OCI-LY7 (cell line): ENCODE results near the gene FRG2. TPM values are rescaled to one million over a fixed set of nuclear protein-coding genes. Genes with fewer than 3 reads are reported as not detected.
"Not testable (repeated sequence)": the region's sequence is repeated elsewhere in the genome, so short reads cannot be mapped to it uniquely, and the experiment has no call there.

ENCODE experiments used
- BruUV-seq: library from RNA; stranded (reverse); fragments of 400-500 nt; replicated peaks from 2 replicates; lab custom pipeline; 2021; lab: Mats Ljungman, UMichigan
- CTCF ChIA-PET: fragments of 300-600 bp; sonication (Branson Sonifier 250); formaldehyde crosslinking; loops from one replicate; lab custom pipeline; 2022; ENCODE audit warnings: antibody characterized with exemption; ENCODE audit not compliant: unreplicated experiment; lab: Charles Lee
- POLR2A ChIA-PET: fragments of 300-600 bp; sonication (Branson Sonifier 250); formaldehyde crosslinking; loops from one replicate; lab custom pipeline; 2022; ENCODE audit warnings: antibody characterized with exemption; lab: Charles Lee
- DNase-seq: peaks from one replicate; pipeline ENCODE4 v3.0.0-alpha.2; 2015; ENCODE audit warnings: low spot score
- H2AFZ ChIP-seq: fragments of 200-600 bp; sonication (generic), shearing (Covaris generic); 2 replicates; pipeline ENCODE4 v1.6.1; 2014; ENCODE audit warnings: mild to moderate bottlenecking, antibody characterized with exemption, low read length, moderate library complexity
- H3K27ac ChIP-seq: fragments of 200-600 bp; sonication (generic); 2 replicates; pipeline ENCODE4 v1.5.1; 2014; ENCODE audit warnings: mixed run types, low read depth, mild to moderate bottlenecking, moderate library complexity, low read length, inconsistent platforms; ENCODE audit not compliant: poor library complexity, severe bottlenecking
- H3K36me3 ChIP-seq: fragments of 200-600 bp; sonication (generic); 2 replicates; pipeline ENCODE4 v1.6.1; 2014; ENCODE audit warnings: mild to moderate bottlenecking, antibody characterized with exemption, low read length, moderate library complexity, mixed read lengths; ENCODE audit not compliant: insufficient read depth
- H3K4me1 ChIP-seq: fragments of 200-600 bp; sonication (generic); 2 replicates; pipeline ENCODE4 v1.5.1; 2014; ENCODE audit warnings: mild to moderate bottlenecking, low read length; ENCODE audit not compliant: insufficient read depth, poor library complexity, severe bottlenecking
- H3K4me2 ChIP-seq: fragments of 200-600 bp; sonication (generic); 2 replicates; pipeline ENCODE4 v1.6.1; 2014; ENCODE audit warnings: mild to moderate bottlenecking, low read length
- H3K4me3 ChIP-seq: fragments of 200-600 bp; sonication (generic); 2 replicates; pipeline ENCODE4 v1.5.1; 2014; ENCODE audit warnings: mild to moderate bottlenecking, low read depth, low read length; ENCODE audit not compliant: poor library complexity, severe bottlenecking
- H3K79me2 ChIP-seq: fragments of 200-600 bp; sonication (generic); 2 replicates; pipeline ENCODE4 v1.6.1; 2016; ENCODE audit warnings: low read depth, mild to moderate bottlenecking, low read length, moderate library complexity, mixed read lengths; ENCODE audit not compliant: insufficient read depth
- H3K9me2 ChIP-seq: fragments of 200-600 bp; sonication (generic); 2 replicates; pipeline ENCODE4 v1.6.1; 2016; ENCODE audit warnings: mild to moderate bottlenecking, low read length, mixed read lengths; ENCODE audit not compliant: insufficient read depth
- H3K9me3 ChIP-seq: fragments of 200-600 bp; sonication (generic); 2 replicates; pipeline ENCODE4 v1.6.1; 2014; ENCODE audit warnings: mild to moderate bottlenecking, mixed run types, low read length, mixed read lengths
- H4K20me1 ChIP-seq: fragments of 200-600 bp; sonication (generic); 2 replicates; pipeline ENCODE4 v1.6.1; 2014; ENCODE audit warnings: mild to moderate bottlenecking, antibody characterized with exemption, low read length, moderate library complexity, mixed read lengths; ENCODE audit not compliant: insufficient read depth
- intact Hi-C: fragments of 100-400 bp; cut with micrococcal nuclease; formaldehyde crosslinking; loops from one replicate; pipeline ENCODE4 v1.10.0; 2022; ENCODE audit not compliant: unreplicated experiment
- total RNA-seq, 2 experiments: library from RNA; depleted of rRNA in 1 of 2; stranded (reverse); fragments of >200 nt in 1 of 2; shearing (Covaris generic) in 1 of 2; gene quantifications; 2 replicates each; pipeline ENCODE4 v1.2.3, GENCODE V29; 2014 to 2022

FRG2 gene
- total RNA-seq, 2 experiments from 2014 or later = not detected

DNA sequence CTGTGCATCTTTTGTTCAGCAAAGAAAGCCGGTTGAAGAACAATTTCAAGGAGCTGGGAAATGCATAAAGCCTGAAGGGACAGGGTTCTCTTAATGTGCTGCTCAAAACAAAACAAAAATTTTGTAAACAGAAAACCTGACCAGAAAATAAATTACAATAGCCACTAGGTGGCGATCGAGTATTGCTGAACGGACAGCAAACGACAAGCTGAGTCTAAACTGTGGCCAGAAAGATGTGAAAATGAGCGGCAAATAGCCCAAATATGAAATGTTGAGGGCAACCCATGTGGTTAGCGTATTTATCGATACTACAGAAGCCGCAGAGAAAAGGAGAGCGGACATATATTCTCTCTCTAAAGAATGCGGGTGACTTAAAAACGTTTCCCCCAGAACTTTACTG, 20.6 kb upstream of the FRG2 start:
- POLR2A ChIA-PET, BruUV-seq, CTCF ChIA-PET: not testable (repeated sequence)

DNA sequence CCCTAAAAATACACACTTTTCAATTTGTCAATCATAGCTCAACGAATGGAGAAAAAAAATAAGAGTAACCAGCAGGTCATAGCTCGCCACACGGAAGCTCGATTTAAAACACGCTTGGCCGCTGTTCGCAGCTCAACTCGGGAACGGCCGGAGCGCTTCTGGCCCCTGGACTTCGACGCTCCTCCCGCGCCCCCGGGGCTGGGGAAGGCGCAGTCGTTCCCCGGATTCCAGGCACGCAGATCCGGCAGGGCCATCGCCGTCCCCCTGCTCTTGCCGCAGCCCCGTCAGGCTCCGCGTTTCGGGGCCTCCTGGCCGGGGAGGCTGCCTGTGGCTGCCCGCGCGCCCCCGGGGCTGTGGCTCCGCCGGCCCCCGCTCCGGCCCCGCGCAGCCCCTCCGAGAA, 13.8 kb upstream of the FRG2 start:
- H3K36me3 ChIP-seq, H2AFZ ChIP-seq, H3K9me2 ChIP-seq, BruUV-seq, H3K27ac ChIP-seq, H3K79me2 ChIP-seq, H3K4me2 ChIP-seq, H3K4me3 ChIP-seq, DNase-seq, H3K9me3 ChIP-seq, H3K4me1 ChIP-seq, H4K20me1 ChIP-seq, intact Hi-C loops, POLR2A ChIA-PET, CTCF ChIA-PET: not testable (repeated sequence)

More for the DNA sequence above, 20.6 kb upstream of the FRG2 start:
- H3K27ac ChIP-seq, H4K20me1 ChIP-seq, intact Hi-C loops, DNase-seq, H3K4me1 ChIP-seq, H3K4me2 ChIP-seq, H3K9me3 ChIP-seq, H2AFZ ChIP-seq, H3K79me2 ChIP-seq, H3K9me2 ChIP-seq, H3K4me3 ChIP-seq, H3K36me3 ChIP-seq: not testable (repeated sequence)

DNA sequence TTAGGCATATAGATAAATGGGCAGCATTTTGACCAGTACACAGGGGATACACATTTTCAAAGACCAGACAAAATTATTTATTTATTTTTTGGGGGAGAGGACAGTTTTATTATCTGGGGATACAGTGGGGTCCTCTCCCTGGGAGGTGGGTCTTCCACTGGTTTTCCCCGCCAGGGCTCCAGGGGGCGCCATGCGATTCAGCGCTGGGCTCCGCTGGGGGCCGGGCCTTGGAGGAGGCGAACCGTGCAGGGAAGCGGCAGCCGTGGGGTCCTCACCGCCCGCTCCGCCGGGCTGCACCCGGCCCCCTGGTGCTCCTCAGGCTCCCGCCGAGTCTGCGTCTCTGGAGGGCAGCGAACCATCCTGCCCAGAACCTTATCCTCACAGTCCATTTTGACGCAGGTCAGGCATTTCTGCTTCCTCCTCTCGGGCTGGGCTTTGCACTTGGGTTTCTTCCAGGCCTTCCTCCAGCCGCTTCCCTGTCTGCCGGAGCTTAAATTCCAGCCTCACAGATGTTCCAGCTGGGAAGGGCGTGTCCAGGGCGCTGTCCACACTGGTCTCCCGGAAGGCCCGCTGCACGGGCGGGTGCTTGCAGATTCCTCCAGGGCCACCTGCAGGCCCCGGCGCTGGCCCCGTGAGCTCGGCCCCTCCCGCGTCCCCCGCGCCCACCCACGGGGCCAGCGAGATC, 10.8 kb upstream of the FRG2 start:
- H3K9me3 ChIP-seq, DNase-seq, H3K4me3 ChIP-seq, intact Hi-C loops, H3K27ac ChIP-seq, H3K4me2 ChIP-seq, POLR2A ChIA-PET, H3K79me2 ChIP-seq, H3K4me1 ChIP-seq, H3K36me3 ChIP-seq, H2AFZ ChIP-seq, BruUV-seq, H4K20me1 ChIP-seq, CTCF ChIA-PET, H3K9me2 ChIP-seq: not testable (repeated sequence)

DNA sequence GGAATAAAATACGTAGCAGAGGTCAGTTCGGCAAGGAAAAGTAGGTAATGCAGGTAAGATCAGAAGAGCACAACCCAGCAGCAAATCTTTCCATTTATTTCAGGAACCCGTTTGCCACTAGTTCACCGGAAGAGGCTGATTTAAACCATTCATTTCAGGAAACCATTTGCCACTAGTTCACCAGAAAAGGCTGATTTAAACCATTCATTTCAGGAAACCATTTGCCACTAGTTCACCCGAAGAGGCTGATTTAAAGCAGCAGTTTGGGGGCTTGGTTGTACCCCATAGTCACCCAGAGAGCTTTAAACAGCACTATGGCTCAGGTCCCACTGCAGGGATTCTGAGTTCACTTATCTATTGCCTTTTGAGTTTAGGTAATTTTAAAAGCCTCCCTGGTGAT, 4.2 kb upstream of the FRG2 start:
- H3K36me3 ChIP-seq, H3K27ac ChIP-seq, H3K4me2 ChIP-seq, BruUV-seq, H3K4me1 ChIP-seq, H2AFZ ChIP-seq, H3K9me2 ChIP-seq, H3K79me2 ChIP-seq, DNase-seq, H3K4me3 ChIP-seq, CTCF ChIA-PET, H3K9me3 ChIP-seq, POLR2A ChIA-PET, intact Hi-C loops, H4K20me1 ChIP-seq: not testable (repeated sequence)

DNA sequence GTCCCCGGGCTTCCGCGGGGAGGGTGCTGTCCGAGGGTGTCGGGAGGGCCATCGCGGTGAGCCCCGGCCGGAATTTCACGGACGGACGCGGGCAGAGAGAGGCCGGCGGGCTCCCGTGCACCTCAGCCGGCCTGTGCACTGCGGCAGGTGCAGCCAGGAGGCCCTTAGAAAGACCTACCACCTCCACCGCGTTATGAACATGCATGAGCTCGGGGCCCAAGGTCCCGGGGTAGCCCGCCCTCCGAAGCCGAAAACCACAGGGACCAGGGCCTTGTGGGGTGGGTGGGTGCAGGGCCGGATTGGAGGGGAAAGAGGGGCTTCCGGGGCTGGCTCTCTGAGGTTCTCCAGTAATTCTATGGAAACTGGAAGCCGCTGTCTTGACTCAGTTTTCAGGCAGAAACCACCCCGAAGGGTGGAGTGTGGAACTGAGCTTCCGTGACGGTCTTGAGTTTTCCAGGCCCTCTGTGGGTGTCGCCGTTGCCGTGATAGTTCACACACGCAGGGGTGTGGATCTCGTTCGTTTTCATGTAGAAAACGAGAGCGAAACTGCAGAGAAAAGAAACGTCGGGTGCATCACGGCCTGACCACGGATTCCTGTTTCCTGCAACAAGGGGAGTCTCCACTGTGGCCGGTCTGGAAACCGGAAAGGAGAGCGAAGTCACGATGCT, 4.3 kb downstream of the FRG2 start:
- H3K36me3 ChIP-seq, CTCF ChIA-PET, H3K9me2 ChIP-seq, H3K4me1 ChIP-seq, BruUV-seq, H4K20me1 ChIP-seq, intact Hi-C loops, H3K4me3 ChIP-seq, DNase-seq, POLR2A ChIA-PET, H3K27ac ChIP-seq, H3K4me2 ChIP-seq, H3K79me2 ChIP-seq, H3K9me3 ChIP-seq, H2AFZ ChIP-seq: not testable (repeated sequence)

DNA sequence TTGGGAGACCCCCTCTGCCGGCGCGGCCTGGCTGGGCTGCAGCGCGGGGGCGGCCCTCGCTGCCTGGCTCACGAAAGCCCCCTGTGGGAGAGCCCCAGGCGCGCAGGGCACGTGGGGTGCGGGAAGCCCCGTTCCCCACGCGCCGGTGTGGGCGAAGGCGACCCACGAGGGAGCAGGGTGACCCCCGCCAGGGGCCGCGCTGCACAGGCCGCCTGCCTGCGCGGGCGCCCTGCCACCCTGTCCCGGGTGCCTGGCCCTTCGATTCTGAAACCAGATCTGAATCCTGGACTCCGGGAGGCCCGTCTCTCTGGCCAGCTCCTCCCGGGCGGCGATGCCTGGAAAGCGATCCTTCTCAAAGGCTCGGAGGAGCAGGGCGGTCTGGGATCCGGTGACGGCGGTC, 5.1 kb downstream of the FRG2 start:
- BruUV-seq, CTCF ChIA-PET, POLR2A ChIA-PET, H3K4me2 ChIP-seq, H3K36me3 ChIP-seq, H3K79me2 ChIP-seq, H3K4me3 ChIP-seq, H3K4me1 ChIP-seq, H2AFZ ChIP-seq, H4K20me1 ChIP-seq, H3K27ac ChIP-seq, H3K9me3 ChIP-seq, H3K9me2 ChIP-seq, intact Hi-C loops, DNase-seq: not testable (repeated sequence)
